Progenitor cell of endocrine pancreas (in vitro differentiated cells): ENCODE data around the gene TMEM121B. TPM values are rescaled to one million over a fixed set of nuclear protein-coding genes. Genes with fewer than 3 reads are reported as not detected.
A peak's percentile ranks its signal among the peaks of the same experiment; 100 is the strongest.
"Not testable (repeated sequence)": the region's sequence is repeated elsewhere in the genome, so short reads cannot be mapped to it uniquely, and the experiment has no call there.

Experiments
- DNase-seq: peaks from one replicate; pipeline ENCODE4 v3.0.0; 2021; ENCODE audit warnings: low spot score; ENCODE audit not compliant: unreplicated experiment
- H3K27ac Mint-ChIP-seq: 2 replicates; pipeline ENCODE4 v1.8.0; 2021; ENCODE audit warnings: mild to moderate bottlenecking, moderate library complexity, mixed read lengths
- H3K27me3 Mint-ChIP-seq: 2 replicates; pipeline ENCODE4 v1.8.0; 2021; ENCODE audit warnings: mixed read lengths
- H3K36me3 Mint-ChIP-seq: 2 replicates; pipeline ENCODE4 v1.8.0; 2022; ENCODE audit warnings: mixed read lengths; ENCODE audit not compliant: insufficient read depth
- H3K4me1 Mint-ChIP-seq: 2 replicates; pipeline ENCODE4 v1.8.0; 2021; ENCODE audit warnings: low read depth, mixed read lengths
- H3K4me3 Mint-ChIP-seq: 2 replicates; pipeline ENCODE4 v1.8.0; 2021; ENCODE audit warnings: low read depth, mild to moderate bottlenecking, moderate library complexity, mixed read lengths
- H3K9me3 Mint-ChIP-seq: 2 replicates; pipeline ENCODE4 v1.8.0; 2021; ENCODE audit warnings: low read depth, mixed read lengths
- total RNA-seq: library from RNA; stranded (reverse); gene quantifications from 2 replicates; pipeline ENCODE4 v1.2.1, GENCODE V29; 2021
- TF ChIP-seq, protein P1 (sequence below): fragments of 200-600 bp; sonication (generic); IDR thresholded peaks from one replicate; pipeline ENCODE4 v1.5.0; 2021; ENCODE audit warnings: antibody characterized with exemption, mild to moderate bottlenecking; ENCODE audit not compliant: unreplicated experiment

The TMEM121B gene
- total RNA-seq, 1 donor from 2014 or later, result 4.7 TPM

GRCh38 chr22:17152971-17153370 is 31.8 kb upstream of the TMEM121B start:
- Mint-ChIP-seq H3K4me3 (no peak overlapping the region), H3K36me3 (peaks cover 2% of the 10 kb centered on the region), H3K4me1 (peaks cover 15% of the 10 kb centered on the region), H3K27me3 (no peaks in the 10 kb centered on the region), H3K9me3 (no peaks in the 10 kb centered on the region), H3K27ac (no peak overlapping the region)
- no peak for DNase-seq
- TF ChIP-seq, protein P1, sequence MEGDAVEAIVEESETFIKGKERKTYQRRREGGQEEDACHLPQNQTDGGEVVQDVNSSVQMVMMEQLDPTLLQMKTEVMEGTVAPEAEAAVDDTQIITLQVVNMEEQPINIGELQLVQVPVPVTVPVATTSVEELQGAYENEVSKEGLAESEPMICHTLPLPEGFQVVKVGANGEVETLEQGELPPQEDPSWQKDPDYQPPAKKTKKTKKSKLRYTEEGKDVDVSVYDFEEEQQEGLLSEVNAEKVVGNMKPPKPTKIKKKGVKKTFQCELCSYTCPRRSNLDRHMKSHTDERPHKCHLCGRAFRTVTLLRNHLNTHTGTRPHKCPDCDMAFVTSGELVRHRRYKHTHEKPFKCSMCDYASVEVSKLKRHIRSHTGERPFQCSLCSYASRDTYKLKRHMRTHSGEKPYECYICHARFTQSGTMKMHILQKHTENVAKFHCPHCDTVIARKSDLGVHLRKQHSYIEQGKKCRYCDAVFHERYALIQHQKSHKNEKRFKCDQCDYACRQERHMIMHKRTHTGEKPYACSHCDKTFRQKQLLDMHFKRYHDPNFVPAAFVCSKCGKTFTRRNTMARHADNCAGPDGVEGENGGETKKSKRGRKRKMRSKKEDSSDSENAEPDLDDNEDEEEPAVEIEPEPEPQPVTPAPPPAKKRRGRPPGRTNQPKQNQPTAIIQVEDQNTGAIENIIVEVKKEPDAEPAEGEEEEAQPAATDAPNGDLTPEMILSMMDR, result no peak

DNA sequence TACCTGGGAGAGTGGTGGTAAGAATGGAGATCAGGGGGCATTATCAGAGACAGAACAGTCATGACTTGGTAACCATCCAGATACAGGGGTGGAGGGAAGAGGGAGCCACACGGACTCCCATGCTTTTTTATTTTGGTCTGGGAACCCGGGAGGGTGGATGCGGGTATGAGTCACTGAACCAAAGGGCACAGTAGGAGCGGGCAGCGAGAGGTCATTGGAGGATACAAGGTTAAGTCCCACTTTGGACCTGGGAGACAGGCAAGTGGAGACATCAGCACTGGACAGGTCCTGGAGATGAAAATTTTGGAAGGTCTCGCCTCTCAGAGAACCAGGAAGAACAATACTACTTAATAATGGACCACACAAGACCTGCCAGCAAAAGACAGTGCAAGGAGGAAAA is 31.2 kb upstream of the TMEM121B start:
- TF ChIP-seq, protein P1, result no peak
- Mint-ChIP-seq H3K4me3 (no peak overlapping the region), H3K27ac (no peak overlapping the region), H3K4me1 (peaks cover 15% of the 10 kb centered on the region), H3K27me3 (no peaks in the 10 kb centered on the region), H3K9me3 (no peaks in the 10 kb centered on the region), H3K36me3 (peaks cover 6% of the 10 kb centered on the region)
- DNase-seq, result no peak

DNA sequence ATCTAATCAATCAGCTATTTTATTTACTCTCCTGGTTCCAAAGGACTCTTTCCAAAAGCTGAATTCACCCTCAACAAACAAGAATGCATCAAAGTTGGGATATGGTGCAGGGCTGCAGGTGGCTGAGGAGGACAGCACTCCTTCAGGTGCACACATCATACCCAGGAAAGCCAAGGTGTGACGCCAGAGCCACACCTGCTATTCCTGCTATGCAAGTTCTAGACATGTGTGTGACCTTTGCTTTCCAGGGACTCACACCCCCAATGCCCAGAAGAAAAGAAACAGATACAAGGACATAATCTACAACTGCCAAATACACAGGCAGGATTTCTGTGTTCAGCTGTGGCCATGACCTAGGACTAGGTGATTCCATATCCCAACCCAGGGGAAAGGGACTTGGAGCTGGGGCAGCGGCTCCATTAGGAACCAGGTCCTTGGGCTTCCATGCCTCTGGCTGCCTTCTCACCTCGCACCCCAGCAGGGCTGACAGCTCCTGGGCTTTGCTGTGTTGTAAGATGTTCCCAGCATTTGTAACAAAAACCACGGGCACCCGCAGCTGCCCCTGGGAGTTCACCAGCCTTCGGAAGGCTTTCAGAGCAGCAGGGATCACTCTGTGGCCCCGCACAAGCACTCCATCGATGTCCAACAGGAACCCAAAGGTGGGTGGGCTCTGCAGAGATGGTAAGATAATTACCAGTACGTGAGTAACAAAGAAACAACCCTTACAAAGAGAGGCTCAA is 28.1 kb upstream of the TMEM121B start:
- TF ChIP-seq, protein P1, result no peak
- Mint-ChIP-seq H3K27me3 (no peaks in the 10 kb centered on the region), H3K27ac (no peak overlapping the region), H3K36me3 (peaks cover 5% of the 10 kb centered on the region), H3K4me3 (no peak overlapping the region), H3K4me1 (peaks cover 15% of the 10 kb centered on the region), H3K9me3 (no peaks in the 10 kb centered on the region)
- no peak for DNase-seq

DNA sequence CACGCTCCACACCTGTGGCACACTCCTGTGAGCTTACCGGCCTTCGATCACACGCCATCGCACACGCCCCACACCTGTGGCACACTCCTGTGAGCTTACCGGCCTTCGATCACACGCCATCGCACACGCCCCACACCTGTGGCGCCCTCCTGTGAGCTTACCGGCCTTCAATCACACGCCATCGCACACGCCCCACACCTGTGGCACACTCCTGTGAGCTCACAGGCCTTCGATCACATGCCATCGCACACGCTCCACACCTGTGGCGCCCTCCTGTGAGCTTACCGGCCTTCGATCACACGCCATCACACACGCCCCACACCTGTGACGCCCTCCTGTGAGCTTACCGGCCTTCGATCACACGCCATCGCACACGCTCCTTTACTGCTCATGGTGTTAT is 26.3 kb upstream of the TMEM121B start:
- DNase-seq, H3K27me3 Mint-ChIP-seq, H3K9me3 Mint-ChIP-seq, H3K4me3 Mint-ChIP-seq, H3K36me3 Mint-ChIP-seq: not testable (repeated sequence)
- Mint-ChIP-seq H3K27ac (peak overlapping the region; percentile 50), H3K4me1 (peaks cover 15% of the 10 kb centered on the region)

- Mint-ChIP-seq H3K27me3 (no peaks in the 10 kb centered on the region), H3K4me1 (peaks cover 7% of the 10 kb centered on the region), H3K9me3 (no peaks in the 10 kb centered on the region), H3K36me3 (peaks cover 7% of the 10 kb centered on the region), H3K27ac (no peak overlapping the region), H3K4me3 (no peak overlapping the region)
- TF ChIP-seq, protein P1, result no peak
- DNase-seq, result no peak
Measured at GRCh38 chr22:17145021-17145680, 24.0 kb upstream of the TMEM121B start.
